HCT116 (cell line): ENCODE results near the gene NAGLU. TPM values are rescaled to one million over a fixed set of nuclear protein-coding genes. Genes with fewer than 3 reads are reported as not detected.

Experiments used
- ATAC-seq: fragments of 200-7000 bp; cut with Tn5 transposase; 2 replicates; pipeline ENCODE4 v1.9.1; 2020; ENCODE audit warnings: mild to moderate bottlenecking, moderate library complexity
- BruUV-seq: library from RNA; stranded (reverse); fragments of 400-500 nt; replicated peaks from 2 replicates; lab custom pipeline; 2021; lab: Mats Ljungman, UMichigan
- CTCF ChIA-PET: fragments of 300-600 bp; sonication (Branson Sonifier 250); formaldehyde crosslinking; loops from one replicate; lab custom pipeline; 2021; ENCODE audit warnings: antibody characterized with exemption; lab: Charles Lee
- POLR2A ChIA-PET: fragments of 300-600, 350-600 bp; sonication (Branson Sonifier 250); formaldehyde crosslinking; loops from one replicate; lab custom pipeline; 2021; ENCODE audit warnings: antibody characterized with exemption; lab: Charles Lee
- RAD21 ChIA-PET, 2 experiments: fragments of 300-600 bp; sonication (Branson Sonifier 250); formaldehyde crosslinking; loops; one replicate each; lab custom pipeline; 2023; ENCODE audit warnings: low total read pairs in 2 of 2; ENCODE audit not compliant: uncharacterized antibody in 2 of 2, unreplicated experiment in 2 of 2, low non-redundant PET in 1 of 2; lab: Charles Lee
- DNase-seq: peaks from one replicate; pipeline ENCODE4 v3.0.0-alpha.2; 2010; ENCODE audit warnings: low read depth, low spot score
- H2AFZ ChIP-seq: fragments of 200-600 bp; shearing (Covaris generic), sonication (generic); 2 replicates; pipeline ENCODE4 v1.6.1; 2017; ENCODE audit warnings: low read depth, mixed run types, mixed read lengths, antibody characterized with exemption, low read length; ENCODE audit not compliant: poor library complexity, severe bottlenecking
- H3K27ac ChIP-seq: 2 replicates; pipeline ENCODE4 v1.5.1; 2012; ENCODE audit warnings: low read depth, low read length
- H3K27me3 ChIP-seq: fragments of 200-600 bp; sonication (generic); 2 replicates; pipeline ENCODE4 v1.6.1; 2016; ENCODE audit warnings: mixed run types, low read length, mixed read lengths; ENCODE audit not compliant: insufficient read depth
- H3K36me3 ChIP-seq, 2 experiments: fragments of 200-500 bp in 1 of 2; fragments of 200-600 bp in 1 of 2; sonication (Bioruptor generic) in 1 of 2; sonication (generic) in 1 of 2; 2 replicates each; pipeline versions ENCODE4 v1.5.1 to v1.6.1; 2014 to 2016; ENCODE audit warnings: low read length in 2 of 2, inconsistent platforms in 1 of 2, mixed read lengths in 1 of 2, mixed run types in 1 of 2; ENCODE audit not compliant: insufficient read depth in 2 of 2, control insufficient read depth in 1 of 2
- H3K4me1 ChIP-seq, 2 experiments: fragments of 200-600 bp in 1 of 2; sonication (generic) in 1 of 2; 2 replicates each; pipeline versions ENCODE4 v1.5.1 to v1.6.1; 2012 to 2017; ENCODE audit warnings: low read length in 2 of 2, inconsistent platforms in 1 of 2, mild to moderate bottlenecking in 1 of 2, mixed read lengths in 1 of 2, mixed run types in 1 of 2, moderate library complexity in 1 of 2; ENCODE audit not compliant: insufficient read depth in 2 of 2, control insufficient read depth in 1 of 2
- H3K4me2 ChIP-seq: fragments of 200-600 bp; sonication (generic); 2 replicates; pipeline ENCODE4 v1.6.1; 2017; ENCODE audit warnings: mixed run types, low read length, mixed read lengths
- H3K4me3 ChIP-seq, 2 experiments: fragments of 200-600 bp in 1 of 2; sonication (generic) in 1 of 2; replicated peaks in 1 of 2; 2 replicates each; pipeline ENCODE4 v1.5.1; 2011 to 2016; ENCODE audit warnings: low read length in 2 of 2, control low read depth in 1 of 2, low read depth in 1 of 2, mild to moderate bottlenecking in 1 of 2, mixed read lengths in 1 of 2, mixed run types in 1 of 2
- H3K79me2 ChIP-seq: fragments of 200-600 bp; sonication (generic); 2 replicates; pipeline ENCODE4 v1.6.1; 2017; ENCODE audit warnings: mild to moderate bottlenecking, mixed run types, low read length, moderate library complexity, mixed read lengths; ENCODE audit not compliant: insufficient read depth
- H3K9ac ChIP-seq: fragments of 200-600 bp; sonication (generic); 2 replicates; pipeline ENCODE4 v1.6.1; 2016; ENCODE audit warnings: low read length, mixed read lengths
- H3K9me2 ChIP-seq: fragments of 200-600 bp; sonication (generic), shearing (Covaris generic); 2 replicates; pipeline ENCODE4 v1.6.1; 2017; ENCODE audit warnings: mixed run types, mild to moderate bottlenecking, moderate library complexity; ENCODE audit not compliant: insufficient read depth
- H3K9me3 ChIP-seq, 2 experiments: fragments of 200-500 bp in 1 of 2; fragments of 200-600 bp in 1 of 2; sonication (Bioruptor generic) in 1 of 2; sonication (generic) in 1 of 2; 2 replicates each; pipeline ENCODE4 v1.6.1; 2014 to 2017; ENCODE audit warnings: low read length in 2 of 2, mixed read lengths in 2 of 2, inconsistent platforms in 1 of 2, low read depth in 1 of 2, mild to moderate bottlenecking in 1 of 2, mixed run types in 1 of 2, moderate library complexity in 1 of 2; ENCODE audit not compliant: control insufficient read depth in 1 of 2, insufficient read depth in 1 of 2
- H4K20me1 ChIP-seq: fragments of 200-600 bp; sonication (generic), shearing (Covaris generic); 2 replicates; pipeline ENCODE4 v1.6.1; 2017; ENCODE audit warnings: mixed run types, mild to moderate bottlenecking, moderate library complexity; ENCODE audit not compliant: insufficient read depth
- CEBPB ChIP-seq: IDR thresholded peaks from 2 replicates; pipeline ENCODE4 v1.6.1; 2012; ENCODE audit warnings: low read depth
- EGR1 ChIP-seq: IDR thresholded peaks from 2 replicates; pipeline ENCODE4 v1.6.1; 2012; ENCODE audit warnings: low read depth
- ELF1 ChIP-seq: IDR thresholded peaks from 2 replicates; pipeline ENCODE4 v1.6.1; 2012; ENCODE audit warnings: low read depth, borderline replicate concordance
- EZH2 ChIP-seq: fragments of 200-600 bp; sonication (generic); IDR thresholded peaks from 2 replicates; pipeline ENCODE4 v1.6.1; 2017; ENCODE audit warnings: antibody characterized with exemption, mixed run types
- JUND ChIP-seq: IDR thresholded peaks from 2 replicates; pipeline ENCODE4 v1.6.1; 2012
- POLR2A ChIP-seq: IDR thresholded peaks from 2 replicates; pipeline ENCODE4 v1.7.0; 2011; ENCODE audit warnings: borderline replicate concordance; ENCODE audit not compliant: insufficient read depth, insufficient read length; ENCODE audit errors: extremely low read depth
- SIN3A ChIP-seq: IDR thresholded peaks from 2 replicates; pipeline ENCODE4 v1.6.1; 2012; ENCODE audit warnings: low read depth
- SP1 ChIP-seq: IDR thresholded peaks from 2 replicates; pipeline ENCODE4 v1.6.1; 2012; ENCODE audit warnings: low read depth
- SRF ChIP-seq: IDR thresholded peaks from 2 replicates; pipeline ENCODE4 v1.6.1; 2012; ENCODE audit warnings: low read depth
- TCF7L2 ChIP-seq: IDR thresholded peaks from 2 replicates; pipeline ENCODE4 v1.7.0; 2011; ENCODE audit warnings: borderline replicate concordance, inconsistent platforms; ENCODE audit not compliant: insufficient read depth, insufficient read length; ENCODE audit errors: extremely low read depth
- YY1 ChIP-seq: IDR thresholded peaks from 2 replicates; pipeline ENCODE4 v1.6.1; 2011; ENCODE audit warnings: low read length, low read depth, moderate library complexity, mild to moderate bottlenecking; ENCODE audit not compliant: insufficient replicate concordance; ENCODE audit errors: extremely low read depth
- intact Hi-C: fragments of 100-400 bp; cut with micrococcal nuclease; formaldehyde crosslinking; loops from 2 replicates; pipeline ENCODE4 v1.10.0; 2022
- total RNA-seq: library from RNA; stranded (reverse); gene quantifications from one replicate; pipeline ENCODE4 v1.2.1, GENCODE V29; 2021; ENCODE audit not compliant: unreplicated experiment
- TF ChIP-seq, protein P1 (sequence below), 3 experiments: fragments of 200-600 bp in 1 of 3; sonication (generic) in 1 of 3; IDR thresholded peaks in 2 of 3; conservative IDR thresholded peaks in 1 of 3; 2 replicates each; pipeline ENCODE4 v1.5.1; 2012 to 2017; ENCODE audit warnings: low read depth in 2 of 3, low read length in 2 of 3, antibody characterized with exemption in 1 of 3, borderline replicate concordance in 1 of 3, control low read depth in 1 of 3, mild to moderate bottlenecking in 1 of 3, mixed read lengths in 1 of 3, mixed run types in 1 of 3, moderate library complexity in 1 of 3; ENCODE audit not compliant: insufficient read depth in 1 of 3
- TF ChIP-seq, protein P2 (sequence below): IDR thresholded peaks from 2 replicates; pipeline ENCODE4 v1.6.1; 2012
- TF ChIP-seq, protein P3 (sequence below): IDR thresholded peaks from 2 replicates; pipeline ENCODE4 v1.6.1; 2011; ENCODE audit warnings: mild to moderate bottlenecking, low read length, moderate library complexity; ENCODE audit not compliant: insufficient replicate concordance; ENCODE audit errors: extremely low read depth
- TF ChIP-seq, protein P4 (sequence below): IDR thresholded peaks from 2 replicates; pipeline ENCODE4 v1.6.1; 2012; ENCODE audit warnings: low read depth

The NAGLU gene
- total RNA-seq, 1 experiment from 2014 or later: 17.7 TPM

DNA sequence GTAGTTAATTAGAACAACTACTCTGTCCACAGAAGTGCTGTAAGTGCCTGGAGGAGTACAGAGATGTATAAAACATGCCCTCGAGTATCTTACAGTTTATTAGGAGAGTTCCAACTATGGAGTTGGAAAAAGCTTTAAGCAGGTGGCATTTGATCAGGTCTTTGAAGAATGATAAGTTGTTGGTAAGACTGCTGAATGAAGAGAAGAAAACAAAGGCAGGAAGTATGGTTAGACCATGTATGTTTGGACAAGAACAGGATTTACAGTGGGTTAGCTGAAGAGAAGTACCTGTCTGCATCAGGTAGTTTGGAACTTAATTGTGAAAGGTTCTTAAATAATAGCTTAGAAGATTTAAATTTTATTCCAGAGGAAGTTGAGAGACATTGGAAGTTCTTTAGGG, 48.0 kb upstream of the NAGLU start:
- Histone ChIP-seq H3K27me3 (no peaks in the 10 kb centered on the region), H4K20me1 (no peaks in the 10 kb centered on the region), H3K9me2 (no peaks in the 10 kb centered on the region), H3K9ac (no peak overlapping the region), H3K36me3 (peaks cover 35 to 52% of the 10 kb centered on the region in 2 experiments; a peak in 3 of 4 replicates), H3K27ac (no peak overlapping the region), H3K4me3 (no peak overlapping the region), H3K4me1 (no peaks in the 10 kb centered on the region), H3K79me2 (no peaks in the 10 kb centered on the region), H3K4me2 (no peak overlapping the region), H2AFZ (no peak overlapping the region), H3K9me3 (no peaks in the 10 kb centered on the region)
- RAD21 ChIA-PET: no interaction called here
- POLR2A ChIA-PET: no interaction called here
- ATAC-seq: no peak
- DNase-seq: no peak
- no TSS peak for BruUV-seq
- intact Hi-C loops: no loop called here
- CTCF ChIA-PET: no interaction called here
- TF ChIP-seq SRF: no peak
- no peak for TF ChIP-seq JUND
- TF ChIP-seq, protein P1, sequence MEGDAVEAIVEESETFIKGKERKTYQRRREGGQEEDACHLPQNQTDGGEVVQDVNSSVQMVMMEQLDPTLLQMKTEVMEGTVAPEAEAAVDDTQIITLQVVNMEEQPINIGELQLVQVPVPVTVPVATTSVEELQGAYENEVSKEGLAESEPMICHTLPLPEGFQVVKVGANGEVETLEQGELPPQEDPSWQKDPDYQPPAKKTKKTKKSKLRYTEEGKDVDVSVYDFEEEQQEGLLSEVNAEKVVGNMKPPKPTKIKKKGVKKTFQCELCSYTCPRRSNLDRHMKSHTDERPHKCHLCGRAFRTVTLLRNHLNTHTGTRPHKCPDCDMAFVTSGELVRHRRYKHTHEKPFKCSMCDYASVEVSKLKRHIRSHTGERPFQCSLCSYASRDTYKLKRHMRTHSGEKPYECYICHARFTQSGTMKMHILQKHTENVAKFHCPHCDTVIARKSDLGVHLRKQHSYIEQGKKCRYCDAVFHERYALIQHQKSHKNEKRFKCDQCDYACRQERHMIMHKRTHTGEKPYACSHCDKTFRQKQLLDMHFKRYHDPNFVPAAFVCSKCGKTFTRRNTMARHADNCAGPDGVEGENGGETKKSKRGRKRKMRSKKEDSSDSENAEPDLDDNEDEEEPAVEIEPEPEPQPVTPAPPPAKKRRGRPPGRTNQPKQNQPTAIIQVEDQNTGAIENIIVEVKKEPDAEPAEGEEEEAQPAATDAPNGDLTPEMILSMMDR (IDR thresholded peaks at IDR 0.05 in 2 of 3, conservative IDR thresholded peaks at IDR 0.05 in 1 of 3; ENCODE audit: borderline replicate concordance in 1 of 3, insufficient read depth in 1 of 3, low read depth in 2 of 3, low read length in 2 of 3): no peak
- no peak for TF ChIP-seq EGR1
- TF ChIP-seq CEBPB: no peak
- no peak for TF ChIP-seq ELF1
- no peak for TF ChIP-seq TCF7L2
- TF ChIP-seq SIN3A: no peak
- TF ChIP-seq, protein P2, sequence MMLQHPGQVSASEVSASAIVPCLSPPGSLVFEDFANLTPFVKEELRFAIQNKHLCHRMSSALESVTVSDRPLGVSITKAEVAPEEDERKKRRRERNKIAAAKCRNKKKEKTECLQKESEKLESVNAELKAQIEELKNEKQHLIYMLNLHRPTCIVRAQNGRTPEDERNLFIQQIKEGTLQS: no peak
- TF ChIP-seq, protein P3, sequence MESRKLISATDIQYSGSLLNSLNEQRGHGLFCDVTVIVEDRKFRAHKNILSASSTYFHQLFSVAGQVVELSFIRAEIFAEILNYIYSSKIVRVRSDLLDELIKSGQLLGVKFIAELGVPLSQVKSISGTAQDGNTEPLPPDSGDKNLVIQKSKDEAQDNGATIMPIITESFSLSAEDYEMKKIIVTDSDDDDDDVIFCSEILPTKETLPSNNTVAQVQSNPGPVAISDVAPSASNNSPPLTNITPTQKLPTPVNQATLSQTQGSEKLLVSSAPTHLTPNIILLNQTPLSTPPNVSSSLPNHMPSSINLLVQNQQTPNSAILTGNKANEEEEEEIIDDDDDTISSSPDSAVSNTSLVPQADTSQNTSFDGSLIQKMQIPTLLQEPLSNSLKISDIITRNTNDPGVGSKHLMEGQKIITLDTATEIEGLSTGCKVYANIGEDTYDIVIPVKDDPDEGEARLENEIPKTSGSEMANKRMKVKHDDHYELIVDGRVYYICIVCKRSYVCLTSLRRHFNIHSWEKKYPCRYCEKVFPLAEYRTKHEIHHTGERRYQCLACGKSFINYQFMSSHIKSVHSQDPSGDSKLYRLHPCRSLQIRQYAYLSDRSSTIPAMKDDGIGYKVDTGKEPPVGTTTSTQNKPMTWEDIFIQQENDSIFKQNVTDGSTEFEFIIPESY: no peak
- TF ChIP-seq YY1: no peak
- TF ChIP-seq SP1: no peak
- TF ChIP-seq, protein P4, sequence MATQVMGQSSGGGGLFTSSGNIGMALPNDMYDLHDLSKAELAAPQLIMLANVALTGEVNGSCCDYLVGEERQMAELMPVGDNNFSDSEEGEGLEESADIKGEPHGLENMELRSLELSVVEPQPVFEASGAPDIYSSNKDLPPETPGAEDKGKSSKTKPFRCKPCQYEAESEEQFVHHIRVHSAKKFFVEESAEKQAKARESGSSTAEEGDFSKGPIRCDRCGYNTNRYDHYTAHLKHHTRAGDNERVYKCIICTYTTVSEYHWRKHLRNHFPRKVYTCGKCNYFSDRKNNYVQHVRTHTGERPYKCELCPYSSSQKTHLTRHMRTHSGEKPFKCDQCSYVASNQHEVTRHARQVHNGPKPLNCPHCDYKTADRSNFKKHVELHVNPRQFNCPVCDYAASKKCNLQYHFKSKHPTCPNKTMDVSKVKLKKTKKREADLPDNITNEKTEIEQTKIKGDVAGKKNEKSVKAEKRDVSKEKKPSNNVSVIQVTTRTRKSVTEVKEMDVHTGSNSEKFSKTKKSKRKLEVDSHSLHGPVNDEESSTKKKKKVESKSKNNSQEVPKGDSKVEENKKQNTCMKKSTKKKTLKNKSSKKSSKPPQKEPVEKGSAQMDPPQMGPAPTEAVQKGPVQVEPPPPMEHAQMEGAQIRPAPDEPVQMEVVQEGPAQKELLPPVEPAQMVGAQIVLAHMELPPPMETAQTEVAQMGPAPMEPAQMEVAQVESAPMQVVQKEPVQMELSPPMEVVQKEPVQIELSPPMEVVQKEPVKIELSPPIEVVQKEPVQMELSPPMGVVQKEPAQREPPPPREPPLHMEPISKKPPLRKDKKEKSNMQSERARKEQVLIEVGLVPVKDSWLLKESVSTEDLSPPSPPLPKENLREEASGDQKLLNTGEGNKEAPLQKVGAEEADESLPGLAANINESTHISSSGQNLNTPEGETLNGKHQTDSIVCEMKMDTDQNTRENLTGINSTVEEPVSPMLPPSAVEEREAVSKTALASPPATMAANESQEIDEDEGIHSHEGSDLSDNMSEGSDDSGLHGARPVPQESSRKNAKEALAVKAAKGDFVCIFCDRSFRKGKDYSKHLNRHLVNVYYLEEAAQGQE: no peak
- no peak for TF ChIP-seq EZH2
- no peak for TF ChIP-seq POLR2A
